ENCODE data around the gene NOL4L. TPM values are rescaled to one million over a fixed set of nuclear protein-coding genes. Genes with fewer than 3 reads are reported as not detected.
A peak's percentile ranks its signal among the peaks of the same experiment; 100 is the strongest.

NOL4L gene
- total RNA-seq, 2 experiments from 2014 or later: 53.1 to 55.6 TPM

DNA sequence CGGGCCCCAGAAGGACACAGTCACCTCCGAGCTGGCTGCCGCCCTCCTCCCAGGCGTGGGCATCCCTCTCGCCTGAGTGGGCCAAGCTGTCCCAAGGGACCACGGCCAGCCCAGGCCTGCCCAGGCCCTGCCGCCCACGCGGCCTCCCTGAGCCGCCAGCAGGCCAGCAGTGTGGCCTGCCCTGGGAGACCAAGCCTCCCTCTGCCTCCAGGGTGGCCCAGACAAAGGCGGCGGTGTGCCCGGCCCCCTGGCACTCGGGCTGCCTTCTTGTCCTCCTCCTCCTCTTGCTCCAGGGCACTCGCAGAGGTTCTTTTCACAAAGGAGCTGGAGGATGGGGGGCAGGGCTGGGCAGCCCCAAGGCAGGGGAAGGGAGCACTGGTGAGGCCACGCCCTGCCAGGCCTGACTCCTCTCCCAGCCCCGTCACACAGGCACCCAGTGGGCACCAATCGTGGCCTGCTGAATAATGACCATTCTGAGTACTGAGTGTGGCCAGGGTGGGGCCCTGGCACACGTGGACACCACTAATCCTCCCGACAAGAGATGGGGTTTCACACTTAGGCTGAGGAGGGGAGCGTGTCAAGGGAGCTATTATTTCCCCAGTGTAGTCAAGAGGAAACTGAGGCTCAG, 25.3 kb downstream of the NOL4L start:
- CTCF ChIA-PET: no interaction called here
- peaks cover 46% of the 10 kb centered on the region for H3K36me3 Mint-ChIP-seq (ENCODE audit: low read depth)
- intact Hi-C loops (cut with DNase I, micrococcal nuclease): no loop called here
- ATAC-seq (ENCODE audit: poor library complexity) (no peak), DNase-seq (no peak)
- no peak overlapping the region for H3K4me3 Mint-ChIP-seq
- POLR2A ChIA-PET: interaction anchor here (0.6 to 1.3 kb wide), 2 partner anchors 21 to 25 kb away, joined by 3 read pairs; no protein-coding TSS in a partner anchor
- Histone ChIP-seq H3K36me3 (ENCODE audit: insufficient read depth, low read length) (peaks cover 41% of the 10 kb centered on the region), H3K27ac (ENCODE audit: low read depth in 1 of 2, low read length in 2 of 2) (peak overlapping the region in 1 of 2 donors; percentile 30), H3K4me3 (ENCODE audit: low read length) (no peak overlapping the region), H3K27me3 (ENCODE audit: control insufficient read depth in 1 of 2, insufficient read depth in 2 of 2, low read length in 2 of 2) (no peaks in the 10 kb centered on the region), H3K9me3 (ENCODE audit: control insufficient read depth in 1 of 2, insufficient read depth in 1 of 2, low read length in 2 of 2) (peaks cover 0 to 10% of the 10 kb centered on the region in 2 experiments), H3K4me1 (ENCODE audit: insufficient read depth, low read length) (peaks cover 80% of the 10 kb centered on the region)
- peaks cover 66% of the 10 kb centered on the region for H3K4me1 Mint-ChIP-seq (ENCODE audit: low read depth)
- H3K27ac Mint-ChIP-seq: peak overlapping the region; percentile 85
- no peaks in the 10 kb centered on the region for H3K27me3 Mint-ChIP-seq
- TF ChIP-seq, protein P1, sequence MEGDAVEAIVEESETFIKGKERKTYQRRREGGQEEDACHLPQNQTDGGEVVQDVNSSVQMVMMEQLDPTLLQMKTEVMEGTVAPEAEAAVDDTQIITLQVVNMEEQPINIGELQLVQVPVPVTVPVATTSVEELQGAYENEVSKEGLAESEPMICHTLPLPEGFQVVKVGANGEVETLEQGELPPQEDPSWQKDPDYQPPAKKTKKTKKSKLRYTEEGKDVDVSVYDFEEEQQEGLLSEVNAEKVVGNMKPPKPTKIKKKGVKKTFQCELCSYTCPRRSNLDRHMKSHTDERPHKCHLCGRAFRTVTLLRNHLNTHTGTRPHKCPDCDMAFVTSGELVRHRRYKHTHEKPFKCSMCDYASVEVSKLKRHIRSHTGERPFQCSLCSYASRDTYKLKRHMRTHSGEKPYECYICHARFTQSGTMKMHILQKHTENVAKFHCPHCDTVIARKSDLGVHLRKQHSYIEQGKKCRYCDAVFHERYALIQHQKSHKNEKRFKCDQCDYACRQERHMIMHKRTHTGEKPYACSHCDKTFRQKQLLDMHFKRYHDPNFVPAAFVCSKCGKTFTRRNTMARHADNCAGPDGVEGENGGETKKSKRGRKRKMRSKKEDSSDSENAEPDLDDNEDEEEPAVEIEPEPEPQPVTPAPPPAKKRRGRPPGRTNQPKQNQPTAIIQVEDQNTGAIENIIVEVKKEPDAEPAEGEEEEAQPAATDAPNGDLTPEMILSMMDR (IDR thresholded peaks at IDR 0.05): no peak
- no peaks in the 10 kb centered on the region for H3K9me3 Mint-ChIP-seq

DNA sequence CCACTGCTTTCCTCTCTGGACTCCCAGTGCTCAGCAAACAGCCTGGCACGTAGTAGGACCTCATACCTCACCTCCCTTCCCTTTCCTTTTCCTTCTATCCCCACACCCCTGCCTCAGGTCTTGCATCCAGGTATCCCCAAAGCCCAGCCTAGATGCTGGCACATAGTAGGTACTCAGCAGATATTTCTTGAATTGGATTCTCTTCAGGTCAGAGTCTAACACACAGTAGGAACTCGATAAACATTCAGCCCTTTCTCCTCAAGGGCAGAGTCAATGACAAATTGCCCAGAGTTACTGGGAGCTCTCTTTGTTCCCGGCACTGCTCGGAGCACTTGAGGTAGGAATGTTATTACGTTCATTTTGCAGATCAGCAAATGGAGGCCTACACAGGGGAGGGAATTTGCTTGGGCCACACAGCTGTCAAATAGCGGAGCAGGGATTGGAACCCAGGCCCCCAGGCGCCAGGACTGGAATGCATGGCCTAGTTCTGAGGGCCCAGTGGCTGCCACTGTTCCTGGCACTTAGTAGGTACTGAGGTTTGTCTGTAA, 25.9 kb downstream of the NOL4L start:
- DNase-seq (no peak), ATAC-seq (ENCODE audit: poor library complexity) (no peak)
- Mint-ChIP-seq H3K9me3 (no peaks in the 10 kb centered on the region), H3K27ac (peak overlapping the region; percentile 65), H3K27me3 (no peaks in the 10 kb centered on the region), H3K4me1 (ENCODE audit: low read depth) (peaks cover 72% of the 10 kb centered on the region), H3K4me3 (no peak overlapping the region), H3K36me3 (ENCODE audit: low read depth) (peaks cover 50% of the 10 kb centered on the region)
- Histone ChIP-seq H3K9me3 (ENCODE audit: control insufficient read depth in 1 of 2, insufficient read depth in 1 of 2, low read length in 2 of 2) (peaks cover 0 to 10% of the 10 kb centered on the region in 2 experiments), H3K27me3 (ENCODE audit: control insufficient read depth in 1 of 2, insufficient read depth in 2 of 2, low read length in 2 of 2) (no peaks in the 10 kb centered on the region), H3K27ac (ENCODE audit: low read depth in 1 of 2, low read length in 2 of 2) (peak overlapping the region in 1 of 2 donors; percentile 5), H3K4me1 (ENCODE audit: insufficient read depth, low read length) (peaks cover 82% of the 10 kb centered on the region), H3K36me3 (ENCODE audit: insufficient read depth, low read length) (peaks cover 36% of the 10 kb centered on the region), H3K4me3 (ENCODE audit: low read length) (no peak overlapping the region)
- TF ChIP-seq, protein P1 (IDR thresholded peaks at IDR 0.05): no peak
- ChIA-PET CTCF (no interaction called here), POLR2A (interaction anchor here (0.6 kb wide), 1 partner anchor 20 kb away, joined by 3 read pairs; no protein-coding TSS in a partner anchor)
- intact Hi-C loops (cut with DNase I, micrococcal nuclease): no loop called here

DNA sequence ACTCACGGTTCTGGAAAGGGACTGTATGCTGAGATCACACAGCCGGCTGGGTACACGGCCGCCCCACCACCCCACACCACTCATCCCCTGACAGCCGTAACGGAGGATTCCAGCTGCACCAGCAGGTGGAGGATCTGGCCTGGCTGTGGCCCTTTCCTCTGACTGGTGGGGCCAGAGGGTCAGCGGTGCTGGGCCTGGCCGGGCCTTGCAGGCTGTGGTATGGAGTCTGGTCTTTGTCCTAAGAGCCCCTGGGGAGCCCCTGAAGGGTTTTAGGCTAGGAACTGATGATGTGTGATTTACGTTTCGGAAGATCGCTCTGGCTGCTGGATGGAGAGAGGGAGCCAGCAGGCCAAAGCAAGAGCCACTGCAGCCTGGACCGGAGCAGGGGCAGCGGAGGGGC, 26.6 kb downstream of the NOL4L start:
- TF ChIP-seq, protein P1 (IDR thresholded peaks at IDR 0.05): no peak
- H3K9me3 Mint-ChIP-seq: no peaks in the 10 kb centered on the region
- ATAC-seq (ENCODE audit: poor library complexity) (no peak), DNase-seq (no peak)
- H3K27ac ChIP-seq (ENCODE audit: low read depth in 1 of 2, low read length in 2 of 2): no peak overlapping the region
- H3K4me3 ChIP-seq (ENCODE audit: low read length): no peak overlapping the region
- intact Hi-C loops (cut with DNase I, micrococcal nuclease): no loop called here
- ChIA-PET POLR2A (interaction anchor here (1.3 to 4.3 kb wide), 3 partner anchors 13 to 22 kb away, joined by 4 to 29 read pairs (median 9); no protein-coding TSS in a partner anchor), CTCF (interaction anchor here (1.9 kb wide), 1 partner anchor 11 kb away, joined by 4 read pairs; no protein-coding TSS in a partner anchor)
- peak overlapping the region; percentile 65 for H3K27ac Mint-ChIP-seq
- no peak overlapping the region for H3K4me3 Mint-ChIP-seq
- no peaks in the 10 kb centered on the region for H3K27me3 Mint-ChIP-seq
- H3K4me1 Mint-ChIP-seq (ENCODE audit: low read depth): peaks cover 77% of the 10 kb centered on the region
- peaks cover 84% of the 10 kb centered on the region for H3K4me1 ChIP-seq (ENCODE audit: insufficient read depth, low read length)
- H3K36me3 Mint-ChIP-seq (ENCODE audit: low read depth): peaks cover 53% of the 10 kb centered on the region
- peaks cover 0 to 4% of the 10 kb centered on the region in 2 experiments for H3K9me3 ChIP-seq (ENCODE audit: control insufficient read depth in 1 of 2, insufficient read depth in 1 of 2, low read length in 2 of 2)
- H3K27me3 ChIP-seq (ENCODE audit: control insufficient read depth in 1 of 2, insufficient read depth in 2 of 2, low read length in 2 of 2): no peaks in the 10 kb centered on the region
- H3K36me3 ChIP-seq (ENCODE audit: insufficient read depth, low read length): peaks cover 29% of the 10 kb centered on the region
